GM20431 (cell line): ENCODE results near the gene TECTB.
"Not testable (repeated sequence)": the region's sequence is repeated elsewhere in the genome, so short reads cannot be mapped to it uniquely, and the experiment has no call there.

Source experiments
- in situ Hi-C: fragments of 300-500 bp; cut with MseI, MboI; formaldehyde crosslinking; loops from one replicate; pipeline ENCODE4 v1.15.0; 2020; ENCODE audit warnings: low sequenced_read_pairs; ENCODE audit not compliant: unreplicated experiment

The TECTB gene

DNA sequence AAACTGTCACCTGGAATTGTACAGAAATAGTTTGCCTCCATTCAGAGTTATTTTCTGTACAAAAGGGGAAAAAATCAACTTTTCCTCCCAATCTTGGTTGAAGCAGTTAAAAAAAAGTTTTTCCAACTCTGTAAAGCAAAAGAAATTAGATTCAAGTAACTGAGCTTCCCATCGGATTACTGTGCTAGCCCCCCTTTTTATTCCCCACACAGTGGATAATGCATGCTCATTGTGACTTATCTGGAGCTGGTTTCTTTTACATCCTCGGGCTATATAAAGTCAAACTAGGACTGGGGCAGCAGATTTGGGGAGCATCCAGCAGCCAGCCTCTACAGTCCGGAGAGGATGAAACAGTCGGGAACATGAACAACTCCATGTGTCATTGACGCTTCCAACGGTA lies at the start of gene TECTB:
Gene TECTB (plus strand): TSS at position 301 of the 400 bp plus-strand sequence. CDS start 335 bp downstream, outside the sequence.
- in situ Hi-C loops: no loop called here

DNA sequence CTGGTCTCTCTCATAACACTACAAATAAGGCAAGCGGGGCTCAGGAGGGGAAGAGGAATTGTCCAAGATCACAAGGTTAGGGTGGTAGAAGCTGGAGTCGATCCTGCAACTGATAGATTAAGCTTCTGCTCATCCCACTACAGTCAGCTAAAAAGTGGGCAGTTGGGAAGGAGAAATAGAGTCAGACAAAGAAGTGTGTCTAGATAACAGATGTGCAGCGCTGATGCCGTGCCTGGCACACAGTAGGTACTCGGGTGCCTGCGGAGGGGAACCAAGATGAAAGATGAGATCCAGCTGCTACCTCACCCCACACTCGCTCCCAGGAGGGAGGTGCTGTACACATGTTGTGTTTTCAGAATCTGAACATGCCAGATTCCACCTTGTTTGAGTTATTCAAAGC lies 48.1 kb upstream of the TECTB start:
- in situ Hi-C loops: no loop called here

DNA sequence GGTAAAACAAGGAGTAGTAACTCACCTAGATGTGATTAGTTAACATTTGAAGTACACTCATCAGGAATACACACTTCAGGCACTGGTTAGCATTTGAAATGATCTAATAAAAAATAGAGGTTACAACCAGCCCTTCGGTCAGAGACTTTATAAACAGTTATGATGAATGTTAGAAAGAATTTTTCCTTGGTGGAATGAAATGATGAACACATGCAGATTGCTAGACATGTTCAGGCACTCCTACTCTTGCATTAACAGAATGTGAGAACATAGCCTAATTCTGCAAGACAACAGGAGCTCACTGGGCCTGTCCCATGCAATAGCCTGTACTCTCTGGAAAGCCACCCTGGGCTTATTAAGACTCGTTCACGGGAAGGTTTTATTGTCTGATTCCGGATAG lies 47.3 kb upstream of the TECTB start:
- in situ Hi-C loops: no loop called here

DNA sequence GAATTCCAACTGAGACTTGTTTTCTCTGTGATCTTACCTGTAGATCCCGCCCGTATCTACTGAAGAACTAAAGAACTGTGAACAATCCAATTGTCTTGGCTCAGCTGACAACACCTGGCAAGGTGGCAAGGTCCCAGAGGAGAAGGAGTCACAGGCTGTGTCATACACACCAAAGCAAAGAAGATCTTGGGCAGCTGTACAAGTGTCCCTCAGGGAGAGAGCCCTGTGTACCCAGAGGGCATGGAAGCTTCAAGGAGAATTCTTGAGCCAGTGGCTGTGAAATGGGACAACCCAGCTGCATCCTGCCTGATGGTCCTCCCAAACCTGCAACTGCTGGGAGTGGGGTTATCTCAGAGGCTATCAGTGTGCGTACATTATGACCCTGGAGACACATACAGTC lies 46.7 kb upstream of the TECTB start:
- in situ Hi-C loops: no loop called here

GRCh38 chr10:112239347-112239746 lies 43.9 kb upstream of the TECTB start:
- in situ Hi-C loops: no loop called here

- in situ Hi-C loops: no loop called here
Observed at GRCh38 chr10:112240441-112240840, 42.8 kb upstream of the TECTB start.

DNA sequence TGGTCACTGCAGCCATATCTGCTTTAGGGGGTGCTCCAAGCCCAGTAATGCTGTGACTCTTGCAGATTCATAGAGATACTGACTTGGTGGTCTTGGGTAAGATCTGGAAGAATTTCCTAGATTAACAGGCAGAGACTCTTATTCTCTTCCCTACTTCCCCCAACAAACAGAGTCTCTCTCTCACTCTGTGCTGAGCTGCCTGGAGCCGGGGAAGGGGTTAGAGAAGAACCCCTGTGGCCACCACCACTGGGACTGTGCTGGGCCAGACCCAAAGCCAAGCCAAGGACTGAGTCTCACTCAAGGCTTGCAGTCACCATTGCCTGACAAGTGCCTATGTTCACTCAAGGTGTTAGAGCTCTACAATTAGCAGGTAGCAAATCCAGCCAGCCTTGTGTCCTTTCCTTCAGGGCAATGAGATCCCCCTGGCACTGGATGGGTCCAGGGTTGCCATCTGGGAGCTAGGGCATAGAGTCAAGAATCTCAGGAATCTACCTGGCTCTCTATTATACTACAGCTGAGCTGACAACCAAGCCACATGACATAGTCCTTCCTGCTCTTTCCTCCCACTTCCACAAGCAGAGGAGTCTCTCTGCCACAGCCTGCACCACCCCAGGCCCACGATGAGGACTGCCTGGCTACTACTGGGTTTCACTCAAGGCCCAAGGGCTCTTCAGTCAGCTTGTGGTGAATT lies 41.4 kb upstream of the TECTB start:
- in situ Hi-C loops: no loop called here

- in situ Hi-C loops: no loop called here
Observed at GRCh38 chr10:112242769-112243168, 40.4 kb upstream of the TECTB start.

- in situ Hi-C loops: no loop called here
Observed at GRCh38 chr10:112243713-112244112, 39.5 kb upstream of the TECTB start.

DNA sequence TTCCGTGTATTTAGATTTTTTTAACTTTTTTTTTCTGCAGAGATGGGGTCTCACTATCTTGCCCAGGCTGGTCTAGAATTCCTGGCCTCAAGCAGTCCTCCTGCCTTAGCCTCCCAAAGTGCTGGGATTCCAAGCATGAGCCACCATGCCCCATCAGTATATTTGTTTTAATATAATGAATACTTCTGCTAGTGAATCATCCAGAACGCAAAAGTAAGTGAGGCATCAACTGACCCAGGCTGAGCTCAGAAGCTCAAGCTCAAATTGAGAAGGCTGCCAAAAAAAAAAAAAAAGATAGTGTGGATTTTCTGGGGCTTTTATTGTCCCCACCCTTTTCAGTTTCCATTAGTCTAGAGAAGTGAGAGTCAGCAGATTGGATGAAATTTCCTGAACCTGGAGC lies 39.0 kb upstream of the TECTB start:
- in situ Hi-C loops: no loop called here

GRCh38 chr10:112247791-112248190 lies 35.4 kb upstream of the TECTB start:
- in situ Hi-C loops: no loop called here

- in situ Hi-C loops: no loop called here
Observed at GRCh38 chr10:112248584-112249295, 34.5 kb upstream of the TECTB start.

- in situ Hi-C loops: no loop called here
Observed at GRCh38 chr10:112249722-112250121, 33.5 kb upstream of the TECTB start.

GRCh38 chr10:112250555-112250954 lies 32.6 kb upstream of the TECTB start:
- in situ Hi-C loops: no loop called here

DNA sequence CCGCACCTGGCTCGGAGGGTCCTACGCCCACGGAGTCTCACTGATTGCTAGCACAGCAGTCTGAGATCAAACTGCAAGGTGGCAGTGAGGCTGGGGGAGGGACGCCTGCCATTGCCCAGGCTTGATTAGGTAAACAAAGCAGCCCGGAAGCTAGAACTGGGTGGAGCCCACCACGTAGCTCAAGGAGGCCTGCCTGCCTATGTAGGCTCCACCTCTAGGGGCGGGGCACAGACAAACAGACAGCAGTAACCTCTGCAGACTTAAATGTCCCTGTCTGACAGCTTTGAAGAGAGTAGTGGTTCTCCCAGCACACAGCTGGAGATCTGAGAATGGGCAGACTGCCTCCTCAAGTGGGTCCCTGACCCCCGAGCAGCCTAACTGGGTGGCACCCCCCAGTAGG lies 32.0 kb upstream of the TECTB start:
- in situ Hi-C loops: not testable (repeated sequence)

DNA sequence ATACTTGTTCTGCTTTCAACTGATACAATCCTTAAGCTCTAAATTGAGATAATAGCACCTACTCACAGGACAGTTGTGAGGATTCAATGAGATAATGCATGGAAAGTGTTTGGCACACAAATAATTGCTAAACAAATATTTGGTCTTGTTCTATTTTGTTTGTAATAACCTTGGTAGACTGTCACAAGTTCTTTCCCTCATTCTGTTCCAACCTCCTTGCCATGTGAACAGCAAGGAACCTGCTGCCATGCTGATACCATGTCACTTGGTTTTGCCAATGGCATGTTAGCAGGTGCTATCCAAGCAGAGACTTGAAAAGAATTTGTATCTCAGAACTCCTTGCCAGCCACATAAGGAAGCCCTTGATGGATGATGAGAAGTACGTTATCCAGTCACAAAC lies 24.8 kb upstream of the TECTB start:
- in situ Hi-C loops: no loop called here

DNA sequence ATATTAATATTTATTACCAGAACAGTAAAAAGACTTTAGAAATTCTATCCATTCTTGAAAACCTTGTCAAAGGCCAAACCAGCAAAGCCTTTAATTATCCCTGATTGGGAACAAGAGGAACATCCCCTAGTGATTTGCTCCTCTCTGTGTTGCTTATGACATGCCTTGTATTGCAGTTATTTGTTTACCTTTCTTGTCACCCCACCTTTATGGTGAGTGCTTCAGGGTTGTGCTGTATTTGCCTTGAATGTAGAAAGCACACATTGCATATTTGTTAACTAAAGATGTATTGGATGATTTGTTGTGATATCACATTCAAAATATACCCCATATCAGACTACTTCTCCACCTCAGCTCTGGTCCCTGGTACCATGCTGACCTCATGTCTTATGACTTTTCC lies 23.5 kb upstream of the TECTB start:
- in situ Hi-C loops: no loop called here

- in situ Hi-C loops: no loop called here
Observed at GRCh38 chr10:112260831-112261230, 22.4 kb upstream of the TECTB start.

DNA sequence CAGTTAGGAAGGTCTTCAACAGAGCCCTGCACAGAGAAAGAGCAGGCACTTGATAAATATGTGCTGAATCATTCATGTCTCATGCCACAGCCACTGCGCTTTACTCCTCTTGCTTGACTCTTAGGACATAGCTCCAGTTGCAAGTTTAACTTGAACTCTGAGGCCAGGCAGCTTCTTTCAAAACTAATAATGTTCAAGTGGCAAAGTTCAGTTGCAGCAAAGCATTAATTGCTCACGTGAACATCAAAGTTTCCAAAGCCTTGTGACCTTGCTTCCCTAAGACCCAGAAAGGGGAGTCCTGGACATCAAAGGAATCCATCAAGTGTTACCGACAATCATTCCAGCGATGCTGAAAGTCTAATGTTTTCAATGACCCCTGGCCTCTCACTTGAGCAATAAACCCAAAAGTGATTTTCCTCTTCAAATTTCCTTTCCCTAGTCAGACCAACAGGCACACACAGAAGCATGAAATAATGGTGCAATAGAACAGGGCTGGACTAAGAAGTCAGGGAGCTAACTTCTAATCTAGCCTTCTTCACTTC lies 21.8 kb upstream of the TECTB start:
- in situ Hi-C loops: no loop called here

DNA sequence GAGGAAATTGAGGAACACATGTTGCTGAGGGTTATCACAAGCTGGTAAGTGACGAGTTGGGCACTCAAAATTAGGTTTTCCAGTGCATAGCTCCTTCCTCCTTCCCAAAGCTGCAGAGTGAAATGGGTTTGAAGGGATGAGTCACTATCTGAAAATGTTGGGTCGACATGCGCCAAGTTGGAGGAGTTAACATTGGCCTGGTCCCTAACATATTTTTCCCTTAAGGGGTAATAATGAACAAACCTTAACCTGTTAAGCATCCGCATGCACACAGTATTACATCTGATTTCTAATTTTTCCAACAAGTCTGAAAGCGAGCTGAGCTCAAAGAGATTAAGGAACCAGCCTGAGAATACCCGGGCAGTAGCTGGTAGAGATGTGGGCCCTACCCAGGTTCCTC lies 20.7 kb upstream of the TECTB start:
- in situ Hi-C loops: no loop called here

DNA sequence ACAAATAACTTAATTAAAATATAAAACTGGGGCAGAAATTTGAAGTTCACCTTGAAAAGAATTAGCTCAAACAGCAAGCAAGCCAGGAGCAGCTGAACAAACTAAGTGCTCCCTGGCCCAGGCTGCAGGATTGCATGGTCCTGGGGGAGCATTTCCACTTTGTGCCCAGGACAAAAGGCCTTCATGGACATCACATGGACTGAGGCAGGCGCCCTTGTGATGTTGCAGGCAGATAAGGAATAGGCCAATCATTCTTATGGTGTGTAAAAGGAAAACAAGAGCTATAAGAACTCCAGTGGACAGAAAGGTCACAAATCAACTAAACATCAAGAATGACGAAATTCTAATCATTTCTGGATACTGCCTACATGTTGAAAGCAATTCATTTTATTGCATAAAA lies 17.5 kb upstream of the TECTB start:
- in situ Hi-C loops: no loop called here

DNA sequence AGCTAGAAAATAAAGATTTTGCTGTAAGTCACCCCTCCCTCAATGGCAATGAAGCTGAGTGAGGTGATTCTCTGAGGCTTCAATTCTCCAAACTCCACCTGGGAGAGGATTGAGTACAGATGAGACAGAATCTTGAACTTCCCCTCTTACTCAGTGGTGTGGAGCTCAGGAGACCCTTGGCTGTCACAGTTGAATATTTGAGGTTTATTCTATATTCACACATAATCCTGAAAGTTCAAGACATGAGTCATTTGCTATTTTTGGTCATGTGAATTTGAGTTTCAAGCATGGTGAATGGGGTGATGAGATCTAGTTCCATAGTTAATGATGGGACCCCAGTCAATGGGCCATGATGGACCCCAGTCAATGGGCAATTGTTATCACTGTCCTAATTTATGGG lies 13.9 kb upstream of the TECTB start:
- in situ Hi-C loops: no loop called here
